Endothelial cell of umbilical vein (primary cell): ENCODE results near the gene RANBP3. TPM values are rescaled to one million over a fixed set of nuclear protein-coding genes. Genes with fewer than 3 reads are reported as not detected.

ENCODE experiments used
- BruUV-seq: library from RNA; stranded (reverse); fragments of 400-500 nt; replicated peaks from 2 replicates; lab custom pipeline; 2021; lab: Mats Ljungman, UMichigan
- CTCF ChIA-PET: fragments of 300-600, 350-600 bp; sonication (Branson Sonifier 250); formaldehyde crosslinking; loops from one replicate; lab custom pipeline; 2021; ENCODE audit warnings: antibody characterized with exemption, inconsistent platforms; lab: Charles Lee
- POLR2A ChIA-PET: fragments of 300-600, 350-600 bp; sonication (Branson Sonifier 250); formaldehyde crosslinking; loops from one replicate; lab custom pipeline; 2021; ENCODE audit warnings: antibody characterized with exemption, inconsistent platforms; lab: Charles Lee
- DNase-seq: peaks from one replicate; pipeline ENCODE4 v3.0.0-alpha.2; 2011; ENCODE audit warnings: low read depth, low spot score
- FAIRE-seq: peaks from 2 replicates; lab custom pipeline; 2011; peaks lifted over from hg19 to GRCh38; lab: Jason Lieb, UNC
- H2AFZ ChIP-seq: 2 replicates; pipeline ENCODE4 v1.6.0; 2012; ENCODE audit warnings: low read depth, low read length, control low read depth, inconsistent platforms
- H3K27ac ChIP-seq: 2 replicates; pipeline ENCODE4 v1.5.1; 2011; ENCODE audit warnings: low read depth, mild to moderate bottlenecking, control low read depth, low read length, moderate library complexity; ENCODE audit not compliant: insufficient read depth
- H3K27me3 ChIP-seq, 2 experiments: 2 replicates each; pipeline versions ENCODE4 v1.6.0 to v1.6.1; 2011; ENCODE audit warnings: low read length in 2 of 2, mixed read lengths in 1 of 2; ENCODE audit not compliant: control insufficient read depth in 2 of 2, insufficient read depth in 2 of 2
- H3K36me3 ChIP-seq, 2 experiments: 2 replicates in 1 of 2; 3 replicates in 1 of 2; pipeline ENCODE4 v1.5.1; 2011; ENCODE audit warnings: low read length in 2 of 2, mild to moderate bottlenecking in 1 of 2, moderate library complexity in 1 of 2; ENCODE audit not compliant: control insufficient read depth in 2 of 2, insufficient read depth in 2 of 2; ENCODE audit errors: extremely low read depth in 1 of 2
- H3K4me1 ChIP-seq: 3 replicates; pipeline ENCODE4 v1.5.1; 2011; ENCODE audit warnings: mild to moderate bottlenecking, low read length; ENCODE audit not compliant: control insufficient read depth, insufficient read depth; ENCODE audit errors: extremely low read depth
- H3K4me2 ChIP-seq: 2 replicates; pipeline ENCODE4 v1.6.1; 2011; ENCODE audit warnings: low read length, control low read depth, mixed read lengths; ENCODE audit not compliant: insufficient read depth
- H3K4me3 ChIP-seq, 3 experiments: fragments of 200-600 bp in 1 of 3; sonication (generic), shearing (Covaris generic) in 1 of 3; replicated peaks in 1 of 3; 2 replicates each; pipeline ENCODE4 v1.5.1; 2011 to 2016; ENCODE audit warnings: control low read depth in 3 of 3, low read length in 3 of 3, mild to moderate bottlenecking in 2 of 3, inconsistent platforms in 1 of 3, low read depth in 1 of 3, moderate library complexity in 1 of 3; ENCODE audit not compliant: insufficient read depth in 1 of 3
- H3K79me2 ChIP-seq: 2 replicates; pipeline ENCODE4 v1.6.0; 2012; ENCODE audit warnings: low read length, inconsistent platforms; ENCODE audit not compliant: control insufficient read depth, insufficient read depth
- H3K9ac ChIP-seq: replicated peaks from 2 replicates; pipeline ENCODE3; 2011; ENCODE audit warnings: low read length, control low read depth; ENCODE audit not compliant: insufficient read depth; ENCODE audit errors: extremely low read depth
- H3K9me1 ChIP-seq: replicated peaks from 3 replicates; pipeline ENCODE4 v1.6.0; 2011; ENCODE audit warnings: mild to moderate bottlenecking, low read length; ENCODE audit not compliant: control insufficient read depth, insufficient read depth; ENCODE audit errors: extremely low read depth
- H3K9me3 ChIP-seq: replicated peaks from 2 replicates; pipeline ENCODE4 v1.5.1; 2012; ENCODE audit warnings: low read length, inconsistent platforms; ENCODE audit not compliant: control insufficient read depth, insufficient read depth
- H4K20me1 ChIP-seq: replicated peaks from 2 replicates; pipeline ENCODE3; 2011; ENCODE audit warnings: mild to moderate bottlenecking, low read length; ENCODE audit not compliant: control insufficient read depth, insufficient read depth; ENCODE audit errors: extremely low read depth
- EZH2 ChIP-seq: IDR thresholded peaks from 2 replicates; pipeline ENCODE4 v1.6.1; 2012; ENCODE audit warnings: borderline replicate concordance, low read depth, mild to moderate bottlenecking, moderate library complexity, low read length, inconsistent platforms; ENCODE audit not compliant: severe bottlenecking
- JUN ChIP-seq: IDR thresholded peaks from 2 replicates; pipeline ENCODE4 v1.6.1; 2011; ENCODE audit warnings: borderline replicate concordance, low read depth; ENCODE audit not compliant: insufficient read length, insufficient read depth
- MAX ChIP-seq: IDR thresholded peaks from 2 replicates; pipeline ENCODE4 v1.6.1; 2011; ENCODE audit not compliant: insufficient read depth, insufficient read length
- MYC ChIP-seq: IDR thresholded peaks from one replicate; pipeline ENCODE4 v1.6.1; 2011; ENCODE audit warnings: mild to moderate bottlenecking, low read depth, low read length
- POLR2A ChIP-seq: IDR thresholded peaks from 2 replicates; pipeline ENCODE4 v1.6.1; 2012; ENCODE audit warnings: low read depth, mild to moderate bottlenecking, control low read depth, low read length
- POLR2AphosphoS5 ChIP-seq: IDR thresholded peaks from 2 replicates; pipeline ENCODE4 v1.6.1; 2012; ENCODE audit warnings: low read depth, mild to moderate bottlenecking, control low read depth, low read length, moderate library complexity; ENCODE audit not compliant: insufficient read depth
- dilution Hi-C: fragments of 300-500 bp; cut with MboI; formaldehyde crosslinking; loops from one replicate; pipeline ENCODE4 v1.15.0; 2019; ENCODE audit warnings: low sequenced_read_pairs; ENCODE audit not compliant: extremely low pct_ligation_motif_present
- intact Hi-C: fragments of 100-400 bp; cut with micrococcal nuclease; formaldehyde crosslinking; loops from one replicate; pipeline ENCODE4 v1.10.0; 2022
- polyA plus RNA-seq, 4 experiments: library from polyadenylated mRNA; depleted of rRNA in 3 of 4; stranded (reverse) in 3 of 4; unstranded in 1 of 4; fragments of >200 nt; gene quantifications; 2 replicates each; pipeline versions ENCODE4 v1.2.1 to v1.2.3, GENCODE V29; 2011 to 2012; ENCODE audit warnings: missing spikeins in 1 of 4
- total RNA-seq: library from RNA; stranded (reverse); gene quantifications from 2 replicates; pipeline ENCODE4 v1.2.3, GENCODE V29; 2021

RANBP3 gene
- total and polyA plus RNA-seq, 2 donors (not counting 3 experiments of a cell fraction or from before 2014, with no cell fraction given): 72.3 to 85.3 TPM

GRCh38 chr19:5903624-5904351, 74.2 kb downstream of the RANBP3 start, which contains the start of gene NDUFA11:
Gene NDUFA11 (minus strand): TSS chr19:5903790. CDS start chr19:5903708, 82 bp downstream.
- dilution Hi-C loops (no loop called here), intact Hi-C loops (loop anchor here (1.0 to 10.0 kb wide), 7 partner anchors 59 to 211 kb away; partner anchors contain the start of genes CATSPERD, DUS3L, LONP1 and RANBP3)
- peak within 1 kb of the TSS; percentile 99 for H3K9ac ChIP-seq
- BruUV-seq: no TSS peak
- peak within 1 kb of the TSS; percentile 90 for H3K27ac ChIP-seq
- no peaks in the 10 kb centered on the region for H3K9me3 ChIP-seq
- peak; percentile 99 for DNase-seq
- peaks cover 0 to 2% of the 10 kb centered on the region in 2 experiments for H3K36me3 ChIP-seq
- H3K4me2 ChIP-seq: peak within 1 kb of the TSS; percentile 32
- H3K4me1 ChIP-seq: peaks cover 8% of the 10 kb centered on the region
- peaks cover 32% of the 10 kb centered on the region for H3K79me2 ChIP-seq
- ChIA-PET CTCF (interaction anchor here (0.6 to 3.5 kb wide), 6 partner anchors 31 to 184 kb away, joined by 3 to 37 read pairs (median 5); partner anchors contain the start of genes CATSPERD and LONP1), POLR2A (interaction anchor here (0.5 to 3.0 kb wide), 7 partner anchors 32 to 594 kb away, joined by 3 to 14 read pairs (median 3); partner anchors contain the start of genes RPL36, SAFB and SAFB2)
- TF ChIP-seq POLR2AphosphoS5 (peak; percentile 78), MAX (peak; percentile 73), EZH2 (no peak), MYC (peak; percentile 86), POLR2A (peak; percentile 70), JUN (no peak)
- peak within 1 kb of the TSS; percentile 45 to 89 (median 86) for H3K4me3 ChIP-seq
- peak within 1 kb of the TSS; percentile 69 for H2AFZ ChIP-seq
- H4K20me1 ChIP-seq: no peaks in the 10 kb centered on the region
- FAIRE-seq: no peak
- no peaks in the 10 kb centered on the region for H3K27me3 ChIP-seq
- no peaks in the 10 kb centered on the region for H3K9me1 ChIP-seq
